Keratinocyte (primary cell): ENCODE results near the gene KRT77. TPM values are rescaled to one million over a fixed set of nuclear protein-coding genes. Genes with fewer than 3 reads are reported as not detected.

Experiments used
- DNase-seq: peaks from one replicate; pipeline ENCODE4 v3.0.0-alpha.2; 2011; ENCODE audit warnings: low read depth, missing footprints, low spot score
- FAIRE-seq: peaks from 2 replicates; lab custom pipeline; 2011; peaks lifted over from hg19 to GRCh38; lab: Jason Lieb, UNC
- H2AFZ ChIP-seq: 2 replicates; pipeline ENCODE4 v1.6.0; 2012; ENCODE audit warnings: low read length, control low read depth, inconsistent platforms; ENCODE audit not compliant: control insufficient read depth
- H3K27ac ChIP-seq: 2 replicates; pipeline ENCODE4 v1.5.1; 2011; ENCODE audit warnings: low read length; ENCODE audit not compliant: control insufficient read depth, insufficient read depth
- H3K27me3 ChIP-seq: 3 replicates; pipeline ENCODE4 v1.6.0; 2011; ENCODE audit warnings: low read length; ENCODE audit not compliant: control insufficient read depth, insufficient read depth; ENCODE audit errors: extremely low read depth
- H3K36me3 ChIP-seq, 2 experiments: 2 replicates in 1 of 2; 3 replicates in 1 of 2; pipeline ENCODE4 v1.5.1; 2011; ENCODE audit warnings: low read length in 2 of 2, mild to moderate bottlenecking in 1 of 2; ENCODE audit not compliant: control insufficient read depth in 2 of 2, insufficient read depth in 2 of 2; ENCODE audit errors: extremely low read depth in 1 of 2
- H3K4me1 ChIP-seq: 3 replicates; pipeline ENCODE4 v1.5.1; 2011; ENCODE audit warnings: low read length; ENCODE audit not compliant: control insufficient read depth, insufficient read depth; ENCODE audit errors: extremely low read depth
- H3K4me2 ChIP-seq: 3 replicates; pipeline ENCODE4 v1.6.0; 2011; ENCODE audit warnings: low read depth, low read length; ENCODE audit not compliant: control insufficient read depth, insufficient read depth; ENCODE audit errors: extremely low read depth
- H3K4me3 ChIP-seq, 3 experiments: fragments of 200-600 bp in 1 of 3; sonication (generic) in 1 of 3; 2 replicates in 2 of 3; 3 replicates in 1 of 3; pipeline ENCODE4 v1.5.1; 2011 to 2016; ENCODE audit warnings: low read length in 3 of 3, mild to moderate bottlenecking in 3 of 3, control low read depth in 2 of 3, inconsistent platforms in 1 of 3, low read depth in 1 of 3, mixed read lengths in 1 of 3, mixed run types in 1 of 3, moderate library complexity in 1 of 3; ENCODE audit not compliant: control insufficient read depth in 2 of 3, insufficient read depth in 2 of 3; ENCODE audit errors: extremely low read depth in 1 of 3
- H3K79me2 ChIP-seq: 2 replicates; pipeline ENCODE4 v1.6.0; 2012; ENCODE audit warnings: low read length; ENCODE audit not compliant: control insufficient read depth, insufficient read depth
- H3K9ac ChIP-seq: 3 replicates; pipeline ENCODE4 v1.6.0; 2011; ENCODE audit warnings: low read length; ENCODE audit not compliant: control insufficient read depth, insufficient read depth; ENCODE audit errors: extremely low read depth
- H3K9me1 ChIP-seq: 3 replicates; pipeline ENCODE4 v1.6.0; 2011; ENCODE audit warnings: low read length; ENCODE audit not compliant: control insufficient read depth, insufficient read depth; ENCODE audit errors: extremely low read depth
- H3K9me3 ChIP-seq: 2 replicates; pipeline ENCODE4 v1.5.1; 2012; ENCODE audit warnings: low read depth, low read length; ENCODE audit not compliant: control insufficient read depth
- H4K20me1 ChIP-seq: 3 replicates; pipeline ENCODE4 v1.6.0; 2011; ENCODE audit warnings: low read length; ENCODE audit not compliant: control insufficient read depth, insufficient read depth; ENCODE audit errors: extremely low read depth
- EZH2 ChIP-seq: IDR thresholded peaks from one replicate; pipeline ENCODE4 v1.6.1; 2012; ENCODE audit warnings: inconsistent platforms, mild to moderate bottlenecking, low read length, moderate library complexity
- dilution Hi-C: fragments of 300-500 bp; cut with MboI; formaldehyde crosslinking; loops from one replicate; pipeline ENCODE4 v1.7.0; 2020; ENCODE audit warnings: low sequenced_read_pairs; ENCODE audit not compliant: extremely low pct_ligation_motif_present
- polyA plus RNA-seq, 5 experiments: library from polyadenylated mRNA; depleted of rRNA in 3 of 5; stranded (reverse) in 3 of 5; stranded (forward) in 1 of 5; unstranded in 1 of 5; fragments of >200 nt; gene quantifications; 1 replicate in 1 of 5; 2 replicates in 3 of 5; 3 replicates in 1 of 5; pipeline versions ENCODE4 v1.2.1 to v1.2.3, GENCODE V29; 2011 to 2012; ENCODE audit warnings: missing spikeins in 2 of 5, low read depth in 1 of 5, low replicate concordance in 1 of 5
- TF ChIP-seq, protein P1 (sequence below), 3 experiments: IDR thresholded peaks in 1 of 3; conservative IDR thresholded peaks in 1 of 3; optimal IDR thresholded peaks in 1 of 3; 2 replicates in 2 of 3; 3 replicates in 1 of 3; pipeline versions ENCODE3 to v1.5.1; 2011; ENCODE audit warnings: low read length in 3 of 3, mild to moderate bottlenecking in 3 of 3, moderate library complexity in 2 of 3, control low read depth in 1 of 3, inconsistent platforms in 1 of 3; ENCODE audit not compliant: insufficient read depth in 2 of 3; ENCODE audit errors: extremely low read depth in 1 of 3

KRT77 gene
- polyA plus RNA-seq, 1 donor (not counting 4 experiments of a cell fraction or from before 2014, with no cell fraction given) = 1.3 TPM

DNA sequence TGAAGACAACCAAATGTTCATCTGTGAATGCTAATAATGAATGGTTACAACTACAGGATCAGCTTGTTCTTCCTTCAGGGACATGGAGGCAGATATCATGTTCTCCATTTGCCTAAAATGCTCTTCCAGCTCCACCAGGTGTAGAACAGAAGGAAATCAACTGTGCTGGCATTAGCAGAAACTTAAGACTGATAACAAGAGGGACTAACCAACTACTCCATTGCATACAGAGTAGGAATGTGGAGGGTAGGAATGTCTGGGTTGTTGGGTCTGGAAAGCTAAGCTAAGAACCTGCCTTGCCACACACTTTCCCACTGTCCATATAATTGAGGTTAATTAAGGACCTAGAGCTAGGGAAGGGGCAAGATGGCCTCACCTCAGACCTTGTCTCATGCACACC lies 39.9 kb downstream of the KRT77 start:
- dilution Hi-C loops = no loop called here
- FAIRE-seq (no peak), DNase-seq (no peak)
- Histone ChIP-seq H3K36me3 (no peaks in the 10 kb centered on the region), H3K79me2 (no peaks in the 10 kb centered on the region), H4K20me1 (no peaks in the 10 kb centered on the region), H3K27ac (no peak overlapping the region), H3K4me1 (peaks cover 6% of the 10 kb centered on the region), H3K4me2 (no peak overlapping the region), H2AFZ (no peak overlapping the region), H3K4me3 (no peak overlapping the region), H3K27me3 (peaks cover 16% of the 10 kb centered on the region), H3K9me3 (no peaks in the 10 kb centered on the region), H3K9me1 (no peaks in the 10 kb centered on the region), H3K9ac (no peak overlapping the region)
- TF ChIP-seq, protein P1, sequence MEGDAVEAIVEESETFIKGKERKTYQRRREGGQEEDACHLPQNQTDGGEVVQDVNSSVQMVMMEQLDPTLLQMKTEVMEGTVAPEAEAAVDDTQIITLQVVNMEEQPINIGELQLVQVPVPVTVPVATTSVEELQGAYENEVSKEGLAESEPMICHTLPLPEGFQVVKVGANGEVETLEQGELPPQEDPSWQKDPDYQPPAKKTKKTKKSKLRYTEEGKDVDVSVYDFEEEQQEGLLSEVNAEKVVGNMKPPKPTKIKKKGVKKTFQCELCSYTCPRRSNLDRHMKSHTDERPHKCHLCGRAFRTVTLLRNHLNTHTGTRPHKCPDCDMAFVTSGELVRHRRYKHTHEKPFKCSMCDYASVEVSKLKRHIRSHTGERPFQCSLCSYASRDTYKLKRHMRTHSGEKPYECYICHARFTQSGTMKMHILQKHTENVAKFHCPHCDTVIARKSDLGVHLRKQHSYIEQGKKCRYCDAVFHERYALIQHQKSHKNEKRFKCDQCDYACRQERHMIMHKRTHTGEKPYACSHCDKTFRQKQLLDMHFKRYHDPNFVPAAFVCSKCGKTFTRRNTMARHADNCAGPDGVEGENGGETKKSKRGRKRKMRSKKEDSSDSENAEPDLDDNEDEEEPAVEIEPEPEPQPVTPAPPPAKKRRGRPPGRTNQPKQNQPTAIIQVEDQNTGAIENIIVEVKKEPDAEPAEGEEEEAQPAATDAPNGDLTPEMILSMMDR (optimal IDR thresholded peaks at IDR 0.05 in 1 of 3, IDR thresholded peaks at IDR 0.05 in 1 of 3, conservative IDR thresholded peaks at IDR 0.05 in 1 of 3; ENCODE audit: extremely low read depth in 1 of 3, insufficient read depth in 2 of 3, low read length in 3 of 3) = no peak
- TF ChIP-seq EZH2 = no peak

- no peak for TF ChIP-seq EZH2
- TF ChIP-seq, protein P1 (optimal IDR thresholded peaks at IDR 0.05 in 1 of 3, IDR thresholded peaks at IDR 0.05 in 1 of 3, conservative IDR thresholded peaks at IDR 0.05 in 1 of 3; ENCODE audit: extremely low read depth in 1 of 3, insufficient read depth in 2 of 3, low read length in 3 of 3) = no peak
- no peak overlapping the region for H3K4me3 ChIP-seq
- H3K4me1 ChIP-seq = peaks cover 6% of the 10 kb centered on the region
- DNase-seq (no peak), FAIRE-seq (no peak)
- H3K9me3 ChIP-seq = no peaks in the 10 kb centered on the region
- H3K4me2 ChIP-seq = no peak overlapping the region
- H3K36me3 ChIP-seq = no peaks in the 10 kb centered on the region
- no peaks in the 10 kb centered on the region for H4K20me1 ChIP-seq
- dilution Hi-C loops = no loop called here
- peaks cover 16% of the 10 kb centered on the region for H3K27me3 ChIP-seq
- no peaks in the 10 kb centered on the region for H3K79me2 ChIP-seq
- no peaks in the 10 kb centered on the region for H3K9me1 ChIP-seq
- H3K9ac ChIP-seq = no peak overlapping the region
- H2AFZ ChIP-seq = no peak overlapping the region
- no peak overlapping the region for H3K27ac ChIP-seq
Measured at GRCh38 chr12:52662918-52663229, 40.5 kb downstream of the KRT77 start.
